ENCODE data around the gene TJP3. TPM values are rescaled to one million over a fixed set of nuclear protein-coding genes. Genes with fewer than 3 reads are reported as not detected.

The TJP3 gene
- total RNA-seq, 1 experiment from 2014 or later: not detected

- DNase-seq (ENCODE audit: low read depth): no peak
These were observed 16.5 kb upstream of the TJP3 start for GRCh38 chr19:3691726-3692125.

GRCh38 chr19:3692141-3693024, 15.8 kb upstream of the TJP3 start:
- DNase-seq (ENCODE audit: low read depth): no peak

- DNase-seq (ENCODE audit: low read depth): no peak
These were observed 14.9 kb upstream of the TJP3 start for GRCh38 chr19:3693025-3693925.

GRCh38 chr19:3694361-3695123, 13.6 kb upstream of the TJP3 start:
- DNase-seq (ENCODE audit: low read depth): no peak

- DNase-seq (ENCODE audit: low read depth): no peak
These were observed 13.0 kb upstream of the TJP3 start for GRCh38 chr19:3695124-3695733.

GRCh38 chr19:3695986-3696659, 12.1 kb upstream of the TJP3 start:
- DNase-seq (ENCODE audit: low read depth): no peak

GRCh38 chr19:3696660-3696995, 11.6 kb upstream of the TJP3 start:
- DNase-seq (ENCODE audit: low read depth): no peak

- no peak for DNase-seq (ENCODE audit: low read depth)
These were observed 11.1 kb upstream of the TJP3 start for GRCh38 chr19:3697094-3697493.

GRCh38 chr19:3697671-3698385, 10.4 kb upstream of the TJP3 start:
- no peak for DNase-seq (ENCODE audit: low read depth)

GRCh38 chr19:3698386-3698950, 9.7 kb upstream of the TJP3 start:
- no peak for DNase-seq (ENCODE audit: low read depth)

GRCh38 chr19:3698974-3699740, 9.0 kb upstream of the TJP3 start:
- DNase-seq (ENCODE audit: low read depth): peak; percentile 36

- DNase-seq (ENCODE audit: low read depth): no peak
These were observed 8.4 kb upstream of the TJP3 start for GRCh38 chr19:3699741-3700241.

GRCh38 chr19:3700242-3701032, 7.7 kb upstream of the TJP3 start, which contains the start of gene PIP5K1C:
TSS of gene PIP5K1C (minus strand) at chr19:3700468. CDS start at chr19:3700390, 78 bp downstream.
- DNase-seq (ENCODE audit: low read depth): peak; percentile 72

- no peak for DNase-seq (ENCODE audit: low read depth)
These were observed 7.0 kb upstream of the TJP3 start for GRCh38 chr19:3701200-3701599.

- DNase-seq (ENCODE audit: low read depth): no peak
These were observed 347 bp upstream of the TJP3 start for GRCh38 chr19:3707868-3708206.

- peak; percentile 62 for DNase-seq (ENCODE audit: low read depth)
These were observed 2.2 kb downstream of the TJP3 start for GRCh38 chr19:3710265-3710812.
